AG10803 (cell line): ENCODE measurements around the gene ASB7.

Experiments
- DNase-seq: peaks from one replicate; pipeline ENCODE4 v3.0.0; 2010; ENCODE audit warnings: low read depth
- H3K4me3 ChIP-seq: 2 replicates; pipeline ENCODE4 v1.5.1; 2011; ENCODE audit warnings: mild to moderate bottlenecking, low read length, control low read depth
- TF ChIP-seq, protein P1 (sequence below): conservative IDR thresholded peaks from 2 replicates; pipeline ENCODE4 v1.5.1; 2011; ENCODE audit warnings: mild to moderate bottlenecking, low read length, control low read depth, inconsistent platforms

Gene ASB7

DNA sequence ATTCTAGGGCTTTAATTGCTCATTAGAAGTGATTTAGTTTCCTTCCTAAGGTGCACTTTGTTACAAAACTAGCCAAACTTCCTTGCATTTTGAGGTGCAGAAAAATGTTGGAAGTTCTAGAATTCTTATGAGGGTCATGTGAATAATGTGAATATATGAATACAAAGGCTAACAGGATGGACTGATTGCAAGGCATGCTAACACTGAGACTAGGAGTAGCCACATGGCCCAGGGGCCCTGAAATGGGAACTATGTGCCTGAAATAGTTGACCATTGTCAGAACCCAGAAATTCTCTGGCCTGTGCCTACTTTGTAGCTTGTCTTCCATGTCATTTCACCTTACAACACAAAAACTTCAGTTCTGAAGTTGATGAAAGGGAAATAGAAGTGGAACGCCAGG, 10.8 kb downstream of the ASB7 start:
- DNase-seq, result no peak
- TF ChIP-seq, protein P1, sequence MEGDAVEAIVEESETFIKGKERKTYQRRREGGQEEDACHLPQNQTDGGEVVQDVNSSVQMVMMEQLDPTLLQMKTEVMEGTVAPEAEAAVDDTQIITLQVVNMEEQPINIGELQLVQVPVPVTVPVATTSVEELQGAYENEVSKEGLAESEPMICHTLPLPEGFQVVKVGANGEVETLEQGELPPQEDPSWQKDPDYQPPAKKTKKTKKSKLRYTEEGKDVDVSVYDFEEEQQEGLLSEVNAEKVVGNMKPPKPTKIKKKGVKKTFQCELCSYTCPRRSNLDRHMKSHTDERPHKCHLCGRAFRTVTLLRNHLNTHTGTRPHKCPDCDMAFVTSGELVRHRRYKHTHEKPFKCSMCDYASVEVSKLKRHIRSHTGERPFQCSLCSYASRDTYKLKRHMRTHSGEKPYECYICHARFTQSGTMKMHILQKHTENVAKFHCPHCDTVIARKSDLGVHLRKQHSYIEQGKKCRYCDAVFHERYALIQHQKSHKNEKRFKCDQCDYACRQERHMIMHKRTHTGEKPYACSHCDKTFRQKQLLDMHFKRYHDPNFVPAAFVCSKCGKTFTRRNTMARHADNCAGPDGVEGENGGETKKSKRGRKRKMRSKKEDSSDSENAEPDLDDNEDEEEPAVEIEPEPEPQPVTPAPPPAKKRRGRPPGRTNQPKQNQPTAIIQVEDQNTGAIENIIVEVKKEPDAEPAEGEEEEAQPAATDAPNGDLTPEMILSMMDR, result no peak
- no peak overlapping the region for H3K4me3 ChIP-seq

DNA sequence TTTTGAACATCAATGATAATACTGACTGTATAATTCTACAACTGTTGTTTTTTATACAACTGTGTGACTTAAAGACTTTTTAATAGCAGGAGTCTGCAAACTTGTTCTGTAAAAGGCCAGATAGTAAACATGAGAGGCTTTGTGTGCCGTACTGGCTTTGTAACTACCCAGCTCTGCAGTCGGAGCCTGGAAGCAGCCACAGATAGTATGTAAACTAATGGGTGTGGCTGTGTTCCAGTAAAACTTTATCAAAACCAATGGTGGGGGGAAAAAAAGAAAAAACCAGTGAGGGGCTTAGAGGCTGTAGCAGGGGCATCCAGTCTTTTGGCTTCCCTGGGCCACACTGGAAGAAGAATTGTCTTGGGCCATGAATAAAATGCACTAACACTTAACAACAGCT, 11.9 kb downstream of the ASB7 start:
- TF ChIP-seq, protein P1, result no peak
- no peak overlapping the region for H3K4me3 ChIP-seq
- no peak for DNase-seq

DNA sequence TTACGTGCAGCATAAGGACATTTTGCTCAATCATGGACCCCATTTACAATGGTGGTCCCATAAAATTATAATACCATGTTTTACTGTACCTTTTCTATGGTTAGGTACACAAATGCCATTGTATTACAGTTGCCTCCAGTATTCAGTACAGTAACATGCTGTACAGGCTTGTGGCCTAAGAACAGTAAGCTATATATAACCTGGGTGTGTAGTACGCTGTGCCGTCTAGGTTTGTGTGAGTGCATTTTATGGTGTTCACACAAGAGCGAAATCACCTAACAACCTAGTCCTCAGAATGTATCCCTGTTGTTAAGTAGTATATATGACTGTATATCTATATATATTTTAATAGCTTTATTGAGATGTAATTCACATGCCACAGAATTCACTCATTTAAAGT, 12.5 kb downstream of the ASB7 start:
- H3K4me3 ChIP-seq, result no peak overlapping the region
- DNase-seq, result no peak
- TF ChIP-seq, protein P1, result no peak

DNA sequence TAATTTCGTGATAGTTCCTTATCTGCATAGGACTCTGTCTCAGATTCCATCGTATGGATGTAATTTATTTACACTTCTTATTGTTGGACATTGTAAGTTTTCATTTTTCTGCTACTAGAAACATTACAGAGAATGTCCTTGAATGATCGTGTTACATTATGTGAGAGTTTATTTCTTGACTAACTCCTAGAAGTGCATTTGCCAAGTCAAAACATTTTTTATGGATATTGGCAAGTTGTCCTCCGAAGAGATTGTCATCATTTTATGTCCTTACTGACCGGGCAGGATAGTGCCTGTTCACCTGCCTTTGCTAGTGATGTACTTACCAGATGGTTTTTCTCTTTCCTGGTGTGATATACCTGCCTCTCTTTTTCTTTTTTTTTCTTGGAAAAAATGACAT, 13.4 kb downstream of the ASB7 start:
- TF ChIP-seq, protein P1, result no peak
- no peak for DNase-seq
- no peak overlapping the region for H3K4me3 ChIP-seq

DNA sequence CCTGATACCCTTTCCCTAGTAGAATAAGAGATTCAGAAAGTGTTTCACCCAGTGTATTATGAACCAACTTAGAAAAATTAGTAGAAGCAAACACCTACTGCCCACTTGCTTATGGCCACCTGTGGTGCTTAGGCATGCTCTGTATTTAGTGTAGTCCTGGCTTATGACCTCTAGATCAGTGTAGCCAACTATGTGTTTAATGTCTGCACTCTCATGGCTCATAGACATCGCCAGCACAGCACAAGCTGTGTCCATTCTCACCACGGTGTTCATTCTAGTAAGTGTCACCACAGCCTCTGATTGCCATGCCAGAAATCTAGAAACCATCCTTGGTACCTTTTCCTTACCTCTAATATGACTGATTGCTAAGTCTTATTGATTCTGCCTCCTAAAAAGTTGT, 14.3 kb downstream of the ASB7 start:
- DNase-seq, result no peak
- TF ChIP-seq, protein P1, result no peak
- no peak overlapping the region for H3K4me3 ChIP-seq

DNA sequence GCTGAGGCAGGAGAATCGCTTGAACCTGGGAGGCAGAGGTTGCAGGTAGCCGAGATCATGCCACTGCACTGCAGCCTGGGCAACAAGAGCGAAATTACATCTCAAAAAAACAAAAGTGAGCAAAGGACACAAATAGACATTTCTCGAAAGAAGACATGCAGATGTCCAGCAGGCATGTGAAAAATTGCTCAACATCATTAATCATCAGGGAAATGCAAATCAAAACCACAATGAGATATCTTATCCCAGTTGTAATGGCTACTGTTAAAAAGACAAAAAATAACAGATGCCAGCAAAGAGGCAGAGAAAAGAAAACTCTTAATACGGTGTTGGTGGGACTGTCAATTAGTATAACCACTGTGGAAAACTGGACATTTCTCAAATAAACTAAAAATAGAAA, 20.9 kb downstream of the ASB7 start:
- DNase-seq, result peak; percentile 60
- TF ChIP-seq, protein P1, result no peak

DNA sequence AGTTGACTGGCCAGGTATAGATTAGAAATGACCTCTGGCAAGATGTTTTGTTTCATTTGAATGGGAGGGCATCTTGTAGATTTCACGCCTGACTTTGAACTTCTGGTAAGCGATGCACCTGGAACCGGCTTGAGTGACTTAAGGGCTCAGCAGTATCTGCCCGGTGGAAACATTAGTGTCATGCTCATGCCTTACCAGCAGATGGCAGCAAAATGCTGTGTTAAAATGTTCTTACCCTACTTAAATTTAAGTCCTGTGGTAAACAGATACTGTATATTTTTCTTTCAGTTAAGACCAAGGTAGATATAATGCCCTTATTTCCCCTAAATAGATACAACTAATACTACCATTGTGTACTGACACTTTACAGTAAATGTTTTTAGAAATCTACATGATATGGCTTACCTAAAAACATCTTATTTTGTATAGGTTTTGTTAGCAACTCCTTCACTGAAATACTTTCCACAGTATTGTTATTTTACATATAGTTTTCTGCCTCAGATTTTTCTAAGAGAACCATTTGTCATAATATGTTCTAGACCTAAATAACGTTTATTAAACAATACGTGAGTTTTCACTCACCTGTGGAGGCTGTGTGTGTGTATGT, 25.5 kb downstream of the ASB7 start:
- TF ChIP-seq, protein P1, result peak; percentile 85
- no peak overlapping the region for H3K4me3 ChIP-seq
- DNase-seq, result peak; percentile 82

More for the DNA sequence above, 20.9 kb downstream of the ASB7 start:
- H3K4me3 ChIP-seq, result no peak overlapping the region
